Retinal pigment epithelial cell (primary cell): ENCODE measurements around the gene C1orf167.
A peak's percentile ranks its signal among the peaks of the same experiment; 100 is the strongest.

Source experiments
- DNase-seq: peaks from one replicate; pipeline ENCODE4 v3.0.0-alpha.2; 2010; ENCODE audit warnings: low read depth
- H3K4me3 ChIP-seq: 2 replicates; pipeline ENCODE4 v1.5.1; 2011; ENCODE audit warnings: mild to moderate bottlenecking, low read length, control low read depth, moderate library complexity
- CTCF ChIP-seq: conservative IDR thresholded peaks from 2 replicates; pipeline ENCODE4 v1.5.1; 2011; ENCODE audit warnings: low read depth, low read length, control low read depth, inconsistent platforms

The C1orf167 gene

GRCh38 chr1:11837767-11838348, 75.9 kb downstream of the C1orf167 start:
- no peak overlapping the region for H3K4me3 ChIP-seq
- no peak for DNase-seq
- TF ChIP-seq CTCF: no peak

DNA sequence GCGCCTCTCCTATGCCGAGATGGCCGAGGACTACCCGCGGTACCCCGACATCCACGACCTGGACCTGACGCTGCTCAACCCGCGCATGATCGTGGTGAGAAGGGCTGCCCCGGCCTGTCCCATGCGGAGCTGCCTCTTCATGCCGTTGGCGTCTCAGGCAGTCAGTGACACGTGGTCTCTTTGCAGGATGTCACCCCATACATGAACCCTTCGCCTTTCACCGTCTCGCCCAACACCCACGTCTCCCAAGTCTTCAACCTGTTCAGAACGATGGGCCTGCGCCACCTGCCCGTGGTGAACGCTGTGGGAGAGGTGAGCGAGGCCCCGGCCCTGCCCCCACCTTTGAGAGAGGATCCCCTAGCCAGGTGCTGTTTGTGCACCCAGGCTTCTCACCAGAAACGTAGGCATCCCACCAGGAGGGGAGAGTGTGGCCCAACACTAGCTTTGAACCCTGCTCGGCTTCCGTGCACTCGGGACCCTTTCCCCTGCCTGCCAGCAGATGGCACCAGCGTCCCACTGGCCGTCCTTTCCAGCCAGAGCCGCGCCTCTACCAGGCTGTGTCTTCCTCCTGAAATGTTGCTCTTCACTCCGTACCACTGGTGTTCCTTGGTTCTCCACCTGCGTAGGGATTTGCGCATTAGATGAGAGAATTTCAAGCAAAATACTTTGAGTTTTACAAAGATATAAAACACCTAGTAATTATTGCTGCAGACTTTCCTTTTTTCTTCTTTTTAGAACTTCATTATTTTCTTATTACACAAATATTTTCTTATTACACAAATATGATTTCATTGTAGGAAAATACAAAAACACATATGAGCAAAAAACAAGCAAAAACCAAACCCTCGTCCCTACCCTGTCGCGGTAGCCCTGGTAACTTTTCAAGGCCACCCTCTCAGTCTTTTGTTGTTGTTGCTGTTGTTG, 76.6 kb downstream of the C1orf167 start:
- no peak overlapping the region for H3K4me3 ChIP-seq
- peak; percentile 99 for TF ChIP-seq CTCF
- DNase-seq: no peak
